Transverse colon (tissue), 4 donors: Measurements from ENCODE around the gene FKBP7. TPM values are rescaled to one million over a fixed set of nuclear protein-coding genes. Genes with fewer than 3 reads are reported as not detected.

Experiments used
- DNase-seq: peaks from one replicate; pipeline ENCODE4 v3.0.0-alpha.2; 2019
- H3K27ac ChIP-seq, 4 donors: fragments of 200-600 bp; sonication (generic); 2 replicates each; pipeline ENCODE4 v1.5.1; 2016 to 2018; ENCODE audit warnings: inconsistent platforms in 4 of 4
- H3K27me3 ChIP-seq: fragments of 200-600 bp; sonication (generic); 2 replicates; pipeline ENCODE4 v1.5.1; 2017; ENCODE audit warnings: inconsistent platforms
- H3K36me3 ChIP-seq, 4 donors: fragments of 200-600 bp; sonication (generic); 2 replicates each; pipeline ENCODE4 v1.5.1; 2017 to 2019; ENCODE audit warnings: inconsistent platforms in 4 of 4
- H3K4me1 ChIP-seq, 4 donors: fragments of 200-600 bp; sonication (generic); 2 replicates each; pipeline ENCODE4 v1.5.1; 2017 to 2020; ENCODE audit warnings: inconsistent platforms in 4 of 4
- H3K4me3 ChIP-seq, 4 donors: fragments of 200-600 bp; sonication (generic); 1 replicate in 1 of 4; 2 replicates in 3 of 4; pipeline versions ENCODE4 v1.5.1 to v1.6.1; 2017 to 2019; ENCODE audit warnings: inconsistent platforms in 4 of 4
- H3K9me3 ChIP-seq, 2 donors: fragments of 200-600 bp; sonication (generic); 2 replicates each; pipeline ENCODE4 v1.5.1; 2017 to 2019; ENCODE audit warnings: inconsistent platforms in 2 of 2
- EP300 ChIP-seq: sonication (generic); formaldehyde crosslinking; IDR thresholded peaks from one replicate; pipeline ENCODE4 v1.6.1; 2017; ENCODE audit warnings: antibody characterized with exemption, low read depth
- POLR2A ChIP-seq: fragments of 450-650 bp; IDR thresholded peaks from one replicate; pipeline ENCODE4 v1.6.1; 2016; ENCODE audit warnings: antibody characterized with exemption, mild to moderate bottlenecking, moderate library complexity
- POLR2AphosphoS5 ChIP-seq, 3 donors: sonication (generic); formaldehyde crosslinking; IDR thresholded peaks; one replicate each; pipeline ENCODE4 v1.6.1; 2016; ENCODE audit warnings: antibody characterized with exemption in 3 of 3
- WGBS, 2 donors: methylation state at CpG; one replicate each; pipeline ENCODE4 v1.1.5; 2018; ENCODE audit warnings: low coverage in 1 of 2; 5-methylcytosine and 5-hydroxymethylcytosine counted together
- in situ Hi-C, 4 donors: fragments of 200-750 bp; cut with MboI; loops; one replicate each; pipeline versions ENCODE4 v1.15.0 to v1.15.1; 2017; ENCODE audit warnings: low sequenced_read_pairs in 3 of 4, low pct_ligation_motif_present in 1 of 4, low pct_unique_long_range_greater_than_20kb in 1 of 4
- intact Hi-C: fragments of 100-400 bp; cut with DNase I; formaldehyde crosslinking; loops from one replicate; pipeline ENCODE4 v1.15.1; 2023; ENCODE audit warnings: low total_unique reads
- total RNA-seq, 4 donors: library from RNA; depleted of rRNA; stranded (reverse); fragments of >200 nt; gene quantifications; one replicate each; pipeline ENCODE4 v1.1.0, GENCODE V29; 2016
- TF ChIP-seq, protein P1 (sequence below), 5 experiments: fragments of 200-600 bp in 3 of 5; fragments of 450-650 bp in 2 of 5; sonication (generic) in 3 of 5; IDR thresholded peaks; 1 replicate in 2 of 5; 2 replicates in 3 of 5; pipeline ENCODE4 v1.5.1; 2016 to 2017; ENCODE audit warnings: antibody characterized with exemption in 5 of 5, inconsistent platforms in 3 of 5, mild to moderate bottlenecking in 2 of 5, moderate library complexity in 1 of 5

Gene FKBP7
- total RNA-seq, 4 donors from 2014 or later, result 0.37 to 5.2 (median 2.6) TPM; not detected in 1

DNA sequence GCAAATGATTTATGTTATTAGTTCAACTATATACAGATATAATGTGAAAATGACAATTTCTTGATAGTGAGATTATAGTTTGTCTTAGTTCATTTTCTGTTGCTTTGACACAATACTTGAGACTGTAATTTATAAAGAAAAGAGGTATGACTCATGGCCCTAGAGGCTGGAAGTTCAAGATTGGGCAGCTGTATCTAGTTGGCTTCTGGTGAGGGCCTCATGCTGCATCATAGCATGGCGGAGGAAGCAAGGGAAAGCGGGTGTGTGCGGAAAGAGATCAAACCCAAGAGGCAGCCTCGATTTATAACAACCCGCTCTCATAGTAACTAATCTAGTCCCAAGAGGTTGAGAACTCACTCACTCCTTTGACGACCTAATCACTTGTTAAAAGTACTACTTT lies 13.2 kb upstream of the FKBP7 start:
- TF ChIP-seq POLR2A, result no peak
- TF ChIP-seq, protein P1, sequence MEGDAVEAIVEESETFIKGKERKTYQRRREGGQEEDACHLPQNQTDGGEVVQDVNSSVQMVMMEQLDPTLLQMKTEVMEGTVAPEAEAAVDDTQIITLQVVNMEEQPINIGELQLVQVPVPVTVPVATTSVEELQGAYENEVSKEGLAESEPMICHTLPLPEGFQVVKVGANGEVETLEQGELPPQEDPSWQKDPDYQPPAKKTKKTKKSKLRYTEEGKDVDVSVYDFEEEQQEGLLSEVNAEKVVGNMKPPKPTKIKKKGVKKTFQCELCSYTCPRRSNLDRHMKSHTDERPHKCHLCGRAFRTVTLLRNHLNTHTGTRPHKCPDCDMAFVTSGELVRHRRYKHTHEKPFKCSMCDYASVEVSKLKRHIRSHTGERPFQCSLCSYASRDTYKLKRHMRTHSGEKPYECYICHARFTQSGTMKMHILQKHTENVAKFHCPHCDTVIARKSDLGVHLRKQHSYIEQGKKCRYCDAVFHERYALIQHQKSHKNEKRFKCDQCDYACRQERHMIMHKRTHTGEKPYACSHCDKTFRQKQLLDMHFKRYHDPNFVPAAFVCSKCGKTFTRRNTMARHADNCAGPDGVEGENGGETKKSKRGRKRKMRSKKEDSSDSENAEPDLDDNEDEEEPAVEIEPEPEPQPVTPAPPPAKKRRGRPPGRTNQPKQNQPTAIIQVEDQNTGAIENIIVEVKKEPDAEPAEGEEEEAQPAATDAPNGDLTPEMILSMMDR (IDR thresholded peaks at IDR 0.05), result no peak
- TF ChIP-seq EP300, result no peak
- no peak for TF ChIP-seq POLR2AphosphoS5 (IDR thresholded peaks at IDR 0.05)
- no peak for DNase-seq
- in situ Hi-C loops, result no loop called here

DNA sequence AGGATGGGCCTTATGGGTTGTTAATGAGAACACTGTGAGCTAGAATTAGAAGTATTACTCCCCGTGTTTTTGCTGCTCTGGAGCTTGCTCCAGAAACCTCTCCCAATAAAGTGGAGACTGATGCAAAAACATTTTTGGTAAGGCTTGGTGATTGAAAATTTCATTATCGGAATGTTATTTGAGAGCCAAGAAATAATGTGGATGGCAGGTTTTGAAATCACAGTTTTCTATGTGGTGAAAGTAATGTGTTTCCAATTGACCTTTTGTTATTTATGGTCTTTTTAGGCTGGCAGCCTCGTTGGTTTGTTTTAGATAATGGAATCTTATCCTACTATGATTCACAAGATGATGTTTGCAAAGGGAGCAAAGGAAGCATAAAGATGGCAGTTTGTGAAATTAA lies 7.0 kb upstream of the FKBP7 start:
- Histone ChIP-seq H3K36me3 (peaks cover 0 to 14% (median 2%) of the 10 kb centered on the region in 4 donors), H3K4me1 (peaks cover 15 to 38% (median 30%) of the 10 kb centered on the region in 4 donors), H3K9me3 (no peaks in the 10 kb centered on the region), H3K4me3 (no peak overlapping the region), H3K27ac (no peak overlapping the region), H3K27me3 (no peaks in the 10 kb centered on the region)
- 57 to 74% methylated on average over 2 to 3 of the region's 3 CpGs for WGBS, 2 donors
- TF ChIP-seq EP300 (no peak), POLR2AphosphoS5 (IDR thresholded peaks at IDR 0.05) (no peak), POLR2A (no peak)
- TF ChIP-seq, protein P1 (IDR thresholded peaks at IDR 0.05), result no peak
- no peak for DNase-seq
- intact Hi-C loops (loop anchor here (10.0 kb wide), 1 partner anchor 339 kb away; no protein-coding TSS in a partner anchor), in situ Hi-C loops (no loop called here)

More for the DNA sequence above, 13.2 kb upstream of the FKBP7 start:
- Histone ChIP-seq H3K4me3 (no peak overlapping the region), H3K27me3 (no peaks in the 10 kb centered on the region), H3K9me3 (no peaks in the 10 kb centered on the region), H3K27ac (no peak overlapping the region), H3K36me3 (peaks cover 0 to 54% (median 20%) of the 10 kb centered on the region in 4 donors), H3K4me1 (peaks cover 0 to 13% (median 6%) of the 10 kb centered on the region in 4 donors)
- intact Hi-C loops, result no loop called here
- WGBS, 2 donors, result 90% methylated on average over 6 of the region's 6 CpGs

DNA sequence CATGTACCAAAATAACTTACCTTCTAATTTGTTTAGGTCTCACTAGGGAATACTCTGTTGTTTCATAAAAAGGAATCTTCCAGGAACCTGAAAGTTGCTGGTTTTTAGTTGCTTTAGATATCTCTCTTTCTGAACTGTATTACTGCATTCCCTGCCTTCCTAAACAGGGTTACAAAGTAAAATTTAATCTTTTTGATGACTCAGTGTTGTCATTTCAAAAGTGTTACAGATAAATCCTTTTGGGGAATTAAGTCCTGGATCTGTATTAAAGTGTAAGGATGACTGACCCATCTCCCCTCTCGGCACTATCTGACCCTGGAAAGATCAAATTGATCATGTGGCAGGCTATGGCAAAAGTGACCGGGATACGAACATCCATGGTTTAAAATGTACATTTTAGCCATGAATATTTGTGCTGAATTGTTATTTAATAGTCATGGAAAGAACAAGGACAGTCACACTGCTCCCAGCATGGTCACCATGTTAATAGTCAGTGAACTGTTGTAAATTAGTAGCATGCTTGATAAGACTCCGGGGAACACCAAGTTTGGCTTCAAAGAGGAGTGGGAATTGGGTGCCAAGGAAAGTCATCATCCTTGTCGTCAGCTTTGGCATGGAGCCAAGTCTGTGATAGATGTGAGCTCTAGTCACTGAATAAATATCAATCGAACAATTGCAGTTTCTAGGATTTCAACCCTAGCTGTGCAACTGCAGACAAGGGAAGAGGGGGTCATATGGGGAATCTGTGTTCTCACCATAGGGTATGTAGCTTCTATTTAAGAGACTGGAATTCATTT lies 6.0 kb upstream of the FKBP7 start:
- no peaks in the 10 kb centered on the region for H3K27me3 ChIP-seq
- H3K4me1 ChIP-seq, result peaks cover 18 to 44% (median 35%) of the 10 kb centered on the region in 4 donors
- in situ Hi-C loops (no loop called here), intact Hi-C loops (loop anchor here (10.0 kb wide), 1 partner anchor 340 kb away; no protein-coding TSS in a partner anchor)
- TF ChIP-seq POLR2AphosphoS5 (IDR thresholded peaks at IDR 0.05) (peak in 1 of 3 donors; percentile 11), EP300 (no peak)
- no peaks in the 10 kb centered on the region for H3K9me3 ChIP-seq
- no peak overlapping the region for H3K27ac ChIP-seq
- 48% methylated on average over 6 of the region's 6 CpGs; no CpG with 5 or more reads in 1 of the 2 donors for WGBS, 2 donors
- DNase-seq, result no peak
- no peak overlapping the region for H3K4me3 ChIP-seq
- peaks cover 0 to 6% (median 2%) of the 10 kb centered on the region in 4 donors for H3K36me3 ChIP-seq

DNA sequence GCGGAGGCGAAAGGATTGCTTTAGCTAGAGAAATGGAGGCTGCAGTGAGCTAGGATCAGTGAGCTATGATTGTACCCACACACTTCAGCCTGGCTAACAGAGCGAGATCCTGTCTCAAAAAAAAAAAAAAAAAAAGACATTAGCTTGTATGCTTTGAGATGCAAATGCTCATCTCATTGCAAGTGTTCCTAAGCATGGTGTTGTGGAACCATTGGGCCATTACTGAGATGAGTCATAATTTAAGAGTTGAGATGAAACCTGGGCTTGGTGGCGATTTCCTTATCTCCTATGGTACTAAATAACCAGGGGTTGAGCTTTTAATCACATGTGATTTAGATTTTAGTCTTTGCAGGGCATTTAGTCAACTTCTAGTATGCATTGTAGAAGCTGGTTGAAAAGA lies 4.0 kb upstream of the FKBP7 start:
- Histone ChIP-seq H3K27ac (no peak overlapping the region), H3K9me3 (no peaks in the 10 kb centered on the region), H3K4me1 (peaks cover 18 to 55% (median 40%) of the 10 kb centered on the region in 4 donors), H3K27me3 (no peaks in the 10 kb centered on the region), H3K36me3 (peaks cover 0 to 6% (median 1%) of the 10 kb centered on the region in 4 donors), H3K4me3 (peak overlapping the region in 1 of 4 donors; percentile 77)
- no peak for DNase-seq
- no peak for TF ChIP-seq POLR2AphosphoS5 (IDR thresholded peaks at IDR 0.05)
- WGBS, 2 donors, result 80 to 83% methylated on average over 4 of the region's 4 CpGs
- intact Hi-C loops (loop anchor here (10.0 kb wide), 1 partner anchor 342 kb away; no protein-coding TSS in a partner anchor), in situ Hi-C loops (no loop called here)
